HFFc6 (cell line): ENCODE data around the gene REEP1. TPM values are rescaled to one million over a fixed set of nuclear protein-coding genes. Genes with fewer than 3 reads are reported as not detected.

ENCODE experiments used
- DNase-seq: peaks from one replicate; pipeline ENCODE4 v3.0.0-alpha.2; 2018
- H3K27ac Mint-ChIP-seq: 2 replicates; pipeline ENCODE4 v1.8.0; 2020; ENCODE audit warnings: mild to moderate bottlenecking, mixed read lengths
- H3K27me3 Mint-ChIP-seq: 2 replicates; pipeline ENCODE4 v1.8.0; 2021; ENCODE audit warnings: mild to moderate bottlenecking, moderate library complexity, mixed read lengths; ENCODE audit not compliant: insufficient read depth
- H3K36me3 Mint-ChIP-seq: 2 replicates; pipeline ENCODE4 v1.8.0; 2021; ENCODE audit warnings: low read depth, mixed read lengths
- H3K4me1 Mint-ChIP-seq: 2 replicates; pipeline ENCODE4 v1.8.0; 2020; ENCODE audit warnings: low read depth, mixed read lengths
- H3K4me3 Mint-ChIP-seq: 2 replicates; pipeline ENCODE4 v1.8.0; 2020; ENCODE audit warnings: mild to moderate bottlenecking, moderate library complexity, mixed read lengths
- H3K9me3 Mint-ChIP-seq: 2 replicates; pipeline ENCODE4 v1.8.0; 2020; ENCODE audit warnings: mild to moderate bottlenecking, mixed read lengths
- CTCF ChIP-seq: fragments of 200-600 bp; sonication (generic); IDR thresholded peaks from 2 replicates; pipeline ENCODE4 v1.5.0; 2021; ENCODE audit warnings: antibody characterized with exemption, mild to moderate bottlenecking
- total RNA-seq, 6 experiments: library from RNA; stranded (reverse); fragmentation: NEBNext Ultra II Directional; extraction: Animal tissue kit (Norgen Biotek cat#: 25700); gene quantifications; 2 replicates in 1 of 6; 3 replicates in 5 of 6; pipeline ENCODE4 v1.2.3, GENCODE V29; 2021

Gene REEP1
- total RNA-seq, 6 experiments from 2014 or later, result 0.07 to 0.23 (median 0.15) TPM

- no peak for TF ChIP-seq CTCF
- Mint-ChIP-seq H3K27ac (no peak overlapping the region), H3K4me3 (no peak overlapping the region), H3K4me1 (no peaks in the 10 kb centered on the region), H3K9me3 (no peaks in the 10 kb centered on the region), H3K36me3 (no peaks in the 10 kb centered on the region), H3K27me3 (peaks cover 27% of the 10 kb centered on the region)
- DNase-seq, result no peak
Measured at GRCh38 chr2:86375623-86376022, 38.2 kb upstream of the REEP1 start.

- peak; percentile 33 for DNase-seq
- Mint-ChIP-seq H3K36me3 (peaks cover 7% of the 10 kb centered on the region; the same call in 1 of the 2 replicates), H3K9me3 (no peaks in the 10 kb centered on the region; the same call in 1 of the 2 replicates), H3K27ac (no peak overlapping the region), H3K4me3 (no peak overlapping the region), H3K4me1 (peaks cover 8% of the 10 kb centered on the region), H3K27me3 (peaks cover 24% of the 10 kb centered on the region)
- TF ChIP-seq CTCF, result peak; percentile 78
Measured at GRCh38 chr2:86372641-86373502, 35.4 kb upstream of the REEP1 start.

GRCh38 chr2:86372133-86372532, 34.7 kb upstream of the REEP1 start:
- no peak overlapping the region for H3K27ac Mint-ChIP-seq
- H3K36me3 Mint-ChIP-seq, result peaks cover 7% of the 10 kb centered on the region; the same call in 1 of the 2 replicates
- H3K4me3 Mint-ChIP-seq, result no peak overlapping the region
- no peak for TF ChIP-seq CTCF
- H3K4me1 Mint-ChIP-seq, result peaks cover 12% of the 10 kb centered on the region
- peaks cover 20% of the 10 kb centered on the region for H3K27me3 Mint-ChIP-seq
- no peak for DNase-seq
- H3K9me3 Mint-ChIP-seq, result no peaks in the 10 kb centered on the region; the same call in 1 of the 2 replicates

- H3K9me3 Mint-ChIP-seq, result no peaks in the 10 kb centered on the region; the same call in 1 of the 2 replicates
- peaks cover 7% of the 10 kb centered on the region; the same call in 1 of the 2 replicates for H3K36me3 Mint-ChIP-seq
- no peak overlapping the region for H3K27ac Mint-ChIP-seq
- no peak for TF ChIP-seq CTCF
- H3K4me1 Mint-ChIP-seq, result peaks cover 12% of the 10 kb centered on the region
- peaks cover 20% of the 10 kb centered on the region for H3K27me3 Mint-ChIP-seq
- no peak for DNase-seq
- H3K4me3 Mint-ChIP-seq, result no peak overlapping the region
Measured at GRCh38 chr2:86371527-86371926, 34.1 kb upstream of the REEP1 start.

- H3K4me3 Mint-ChIP-seq, result no peak overlapping the region
- H3K9me3 Mint-ChIP-seq, result no peaks in the 10 kb centered on the region; the same call in 1 of the 2 replicates
- DNase-seq, result no peak
- no peak overlapping the region for H3K27ac Mint-ChIP-seq
- peaks cover 12% of the 10 kb centered on the region for H3K4me1 Mint-ChIP-seq
- peaks cover 17% of the 10 kb centered on the region for H3K27me3 Mint-ChIP-seq
- peaks cover 7% of the 10 kb centered on the region; the same call in 1 of the 2 replicates for H3K36me3 Mint-ChIP-seq
- TF ChIP-seq CTCF, result peak; percentile 16; the same call in 1 of the 2 replicates
Measured at GRCh38 chr2:86370579-86370978, 33.2 kb upstream of the REEP1 start.
